B cell (primary cell): Measurements from ENCODE around the gene CCDC34. TPM values are rescaled to one million over a fixed set of nuclear protein-coding genes. Genes with fewer than 3 reads are reported as not detected.

Experiments
- ATAC-seq: fragments of 200-7000 bp; cut with Tn5 transposase; one replicate; pipeline ENCODE4 v1.10.0; 2021; ENCODE audit warnings: low read depth, mild to moderate bottlenecking, moderate number of reproducible peaks, moderate library complexity
- CTCF ChIA-PET: fragments of 350-600 bp; sonication (Branson Sonifier 250); formaldehyde crosslinking; loops from one replicate; lab custom pipeline; 2021; ENCODE audit warnings: antibody characterized with exemption, inconsistent platforms; lab: Charles Lee
- POLR2A ChIA-PET: fragments of 350-600 bp; sonication (Branson Sonifier 250); formaldehyde crosslinking; loops from one replicate; lab custom pipeline; 2021; ENCODE audit warnings: antibody characterized with exemption; lab: Charles Lee
- DNase-seq: peaks from one replicate; pipeline ENCODE4 v3.0.0; 2013
- H2AFZ ChIP-seq: 2 replicates; pipeline ENCODE4 v1.6.1; 2012; ENCODE audit warnings: mild to moderate bottlenecking, low read depth, low read length; ENCODE audit not compliant: insufficient read depth, poor library complexity, severe bottlenecking
- H3K27ac ChIP-seq, 2 donors: 1 replicate in 1 of 2; 2 replicates in 1 of 2; pipeline ENCODE4 v1.5.1; 2012 to 2013; ENCODE audit warnings: low read length in 2 of 2, mild to moderate bottlenecking in 2 of 2, moderate library complexity in 1 of 2
- H3K27me3 ChIP-seq, 4 experiments: fragments of 200-600 bp in 1 of 4; sonication (generic) in 1 of 4; replicated peaks in 1 of 4; 1 replicate in 2 of 4; 2 replicates in 2 of 4; pipeline versions ENCODE4 v1.6.1 to v1.7.0; 2013 to 2016; ENCODE audit warnings: low read length in 3 of 4, mild to moderate bottlenecking in 2 of 4, mixed read lengths in 1 of 4, moderate library complexity in 1 of 4; ENCODE audit not compliant: insufficient read depth in 4 of 4, control insufficient read depth in 3 of 4; ENCODE audit errors: control extremely low read depth in 1 of 4
- H3K36me3 ChIP-seq, 2 experiments: replicated peaks in 1 of 2; 1 replicate in 1 of 2; 2 replicates in 1 of 2; pipeline versions ENCODE4 v1.6.1 to v1.7.1; 2013; ENCODE audit warnings: low read length in 1 of 2; ENCODE audit not compliant: insufficient read depth in 2 of 2, control insufficient read depth in 1 of 2; ENCODE audit errors: control extremely low read depth in 1 of 2, extremely low read depth in 1 of 2
- H3K4me1 ChIP-seq, 2 donors: fragments of 200-600 bp in 1 of 2; sonication (generic) in 1 of 2; 1 replicate in 1 of 2; 2 replicates in 1 of 2; pipeline versions ENCODE4 v1.5.1 to v1.6.1; 2013 to 2017; ENCODE audit warnings: low read length in 2 of 2; ENCODE audit not compliant: control insufficient read depth in 2 of 2, insufficient read depth in 2 of 2
- H3K4me2 ChIP-seq: replicated peaks from 2 replicates; pipeline ENCODE3; 2012; ENCODE audit warnings: mild to moderate bottlenecking, low read depth, low read length; ENCODE audit not compliant: poor library complexity, severe bottlenecking
- H3K4me3 ChIP-seq, 5 experiments: fragments of 200-600 bp in 1 of 5; sonication (generic) in 1 of 5; 1 replicate in 3 of 5; 2 replicates in 2 of 5; pipeline versions ENCODE4 v1.5.1 to v1.7.0; 2011 to 2016; ENCODE audit warnings: low read length in 4 of 5, mild to moderate bottlenecking in 4 of 5, low read depth in 2 of 5, control low read depth in 1 of 5, moderate library complexity in 1 of 5; ENCODE audit not compliant: insufficient read depth in 1 of 5; ENCODE audit errors: control extremely low read depth in 1 of 5, extremely low read depth in 1 of 5
- H3K79me2 ChIP-seq: fragments of 200-600 bp; sonication (generic); one replicate; pipeline ENCODE4 v1.6.0; 2016; ENCODE audit warnings: low read length; ENCODE audit not compliant: control insufficient read depth, insufficient read depth
- H3K9ac ChIP-seq: fragments of 200-600 bp; sonication (generic); 2 replicates; pipeline ENCODE4 v1.6.1; 2017; ENCODE audit warnings: mild to moderate bottlenecking, low read length, moderate library complexity
- H3K9me3 ChIP-seq, 3 donors: one replicate each; pipeline versions ENCODE4 v1.6.1 to v1.7.1; 2013; ENCODE audit warnings: low read length in 2 of 3; ENCODE audit not compliant: control insufficient read depth in 2 of 3, insufficient read depth in 1 of 3; ENCODE audit errors: control extremely low read depth in 1 of 3
- H4K20me1 ChIP-seq: 2 replicates; pipeline ENCODE4 v1.6.0; 2012; ENCODE audit warnings: mild to moderate bottlenecking, low read length; ENCODE audit not compliant: insufficient read depth, control insufficient read depth, poor library complexity, severe bottlenecking
- H3K27ac Mint-ChIP-seq: one replicate; pipeline ENCODE4 v1.8.0; 2021; ENCODE audit warnings: mixed read lengths
- H3K27me3 Mint-ChIP-seq: one replicate; pipeline ENCODE4 v1.8.0; 2021; ENCODE audit warnings: mixed read lengths
- H3K4me1 Mint-ChIP-seq: one replicate; pipeline ENCODE4 v1.8.0; 2021; ENCODE audit warnings: mixed read lengths
- H3K4me3 Mint-ChIP-seq: one replicate; pipeline ENCODE4 v1.8.0; 2021; ENCODE audit warnings: mixed read lengths
- H3K9me3 Mint-ChIP-seq: one replicate; pipeline ENCODE4 v1.8.0; 2022; ENCODE audit warnings: mixed read lengths; ENCODE audit not compliant: insufficient read depth
- EZH2 ChIP-seq: IDR thresholded peaks from 2 replicates; pipeline ENCODE4 v1.6.1; 2012; ENCODE audit warnings: borderline replicate concordance, low read depth, mild to moderate bottlenecking, moderate library complexity, low read length; ENCODE audit not compliant: insufficient read depth, poor library complexity, severe bottlenecking
- WGBS: methylation state at CpG from one replicate; pipeline ENCODE4 v1.1.5; 2013; ENCODE audit warnings: missing lambda C conversion rate; ENCODE audit not compliant: insufficient coverage; 5-methylcytosine and 5-hydroxymethylcytosine counted together
- intact Hi-C: fragments of 100-400 bp; cut with micrococcal nuclease; formaldehyde crosslinking; loops from one replicate; pipeline ENCODE4 v1.10.0; 2022
- polyA plus RNA-seq: library from polyadenylated mRNA; depleted of rRNA; stranded (reverse); fragments of >200 nt; gene quantifications from 2 replicates; pipeline ENCODE4 v1.2.3, GENCODE V29; 2012
- total RNA-seq, 2 donors: library from RNA; stranded (reverse); fragments of 120-200 nt in 1 of 2; gene quantifications; 1 replicate in 1 of 2; 2 replicates in 1 of 2; pipeline versions ENCODE4 v1.2.3 to v1.2.4, GENCODE V29; 2013 to 2022
- TF ChIP-seq, protein P1 (sequence below): fragments of 200-600 bp; IDR thresholded peaks from one replicate; pipeline ENCODE4 v1.8.0; 2022; ENCODE audit warnings: antibody characterized with exemption, mild to moderate bottlenecking

The CCDC34 gene
- total and polyA plus RNA-seq, 2 donors (not counting 1 experiment from before 2014, with no cell fraction given) = 0.94 to 4.1 TPM

- no peaks in the 10 kb centered on the region for H3K79me2 ChIP-seq
- H3K36me3 ChIP-seq = no peaks in the 10 kb centered on the region
- H2AFZ ChIP-seq = no peak overlapping the region
- no peak for ATAC-seq
- intact Hi-C loops = no loop called here
- H3K9me3 ChIP-seq = no peaks in the 10 kb centered on the region
- H3K4me3 ChIP-seq = no peak overlapping the region
- POLR2A ChIA-PET = no interaction called here
- CTCF ChIA-PET = no interaction called here
- no peak overlapping the region for H3K9ac ChIP-seq
- H4K20me1 ChIP-seq = no peaks in the 10 kb centered on the region
- H3K9me3 Mint-ChIP-seq = no peaks in the 10 kb centered on the region
- no peak overlapping the region for H3K4me3 Mint-ChIP-seq
- no peak for TF ChIP-seq EZH2
- TF ChIP-seq, protein P1, sequence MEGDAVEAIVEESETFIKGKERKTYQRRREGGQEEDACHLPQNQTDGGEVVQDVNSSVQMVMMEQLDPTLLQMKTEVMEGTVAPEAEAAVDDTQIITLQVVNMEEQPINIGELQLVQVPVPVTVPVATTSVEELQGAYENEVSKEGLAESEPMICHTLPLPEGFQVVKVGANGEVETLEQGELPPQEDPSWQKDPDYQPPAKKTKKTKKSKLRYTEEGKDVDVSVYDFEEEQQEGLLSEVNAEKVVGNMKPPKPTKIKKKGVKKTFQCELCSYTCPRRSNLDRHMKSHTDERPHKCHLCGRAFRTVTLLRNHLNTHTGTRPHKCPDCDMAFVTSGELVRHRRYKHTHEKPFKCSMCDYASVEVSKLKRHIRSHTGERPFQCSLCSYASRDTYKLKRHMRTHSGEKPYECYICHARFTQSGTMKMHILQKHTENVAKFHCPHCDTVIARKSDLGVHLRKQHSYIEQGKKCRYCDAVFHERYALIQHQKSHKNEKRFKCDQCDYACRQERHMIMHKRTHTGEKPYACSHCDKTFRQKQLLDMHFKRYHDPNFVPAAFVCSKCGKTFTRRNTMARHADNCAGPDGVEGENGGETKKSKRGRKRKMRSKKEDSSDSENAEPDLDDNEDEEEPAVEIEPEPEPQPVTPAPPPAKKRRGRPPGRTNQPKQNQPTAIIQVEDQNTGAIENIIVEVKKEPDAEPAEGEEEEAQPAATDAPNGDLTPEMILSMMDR = no peak
- 89% methylated on average over 2 of the region's 2 CpGs for WGBS
- DNase-seq = no peak
- H3K4me1 Mint-ChIP-seq = no peaks in the 10 kb centered on the region
- H3K4me1 ChIP-seq = no peaks in the 10 kb centered on the region
- no peaks in the 10 kb centered on the region for H3K27me3 ChIP-seq
- no peak overlapping the region for H3K27ac Mint-ChIP-seq
- no peak overlapping the region for H3K27ac ChIP-seq
- H3K27me3 Mint-ChIP-seq = no peaks in the 10 kb centered on the region
- H3K4me2 ChIP-seq = no peak overlapping the region
Measured at GRCh38 chr11:27317751-27318150, 45.3 kb downstream of the CCDC34 start.

GRCh38 chr11:27315836-27316235 lies 47.2 kb downstream of the CCDC34 start:
- no CpG with 5 or more reads among the region's 1 CpG for WGBS
- no peaks in the 10 kb centered on the region for H3K4me1 Mint-ChIP-seq
- no peak for TF ChIP-seq EZH2
- TF ChIP-seq, protein P1 = no peak
- H3K27ac ChIP-seq = no peak overlapping the region
- POLR2A ChIA-PET = interaction anchor here (0.7 kb wide), 1 partner anchor 51 kb away, joined by 3 read pairs; no protein-coding TSS in a partner anchor
- CTCF ChIA-PET = no interaction called here
- no peaks in the 10 kb centered on the region for H3K27me3 ChIP-seq
- H3K9me3 ChIP-seq = no peaks in the 10 kb centered on the region
- H3K9ac ChIP-seq = no peak overlapping the region
- no peak overlapping the region for H3K4me3 ChIP-seq
- H3K27me3 Mint-ChIP-seq = no peaks in the 10 kb centered on the region
- H4K20me1 ChIP-seq = no peaks in the 10 kb centered on the region
- no peak overlapping the region for H2AFZ ChIP-seq
- intact Hi-C loops = no loop called here
- no peak overlapping the region for H3K4me3 Mint-ChIP-seq
- no peaks in the 10 kb centered on the region for H3K4me1 ChIP-seq
- DNase-seq (no peak), ATAC-seq (no peak)
- H3K9me3 Mint-ChIP-seq = no peaks in the 10 kb centered on the region
- no peak overlapping the region for H3K27ac Mint-ChIP-seq
- no peaks in the 10 kb centered on the region for H3K79me2 ChIP-seq
- no peak overlapping the region for H3K4me2 ChIP-seq
- no peaks in the 10 kb centered on the region for H3K36me3 ChIP-seq
